CD4-positive, alpha-beta T cell treated with Interferon gamma for 1 hour (primary cell): ENCODE data around the gene CUBN.
"Not testable (repeated sequence)": the region's sequence is repeated elsewhere in the genome, so short reads cannot be mapped to it uniquely, and the experiment has no call there.

Experiments
- DNase-seq: peaks from one replicate; pipeline ENCODE4 v3.0.0-alpha.2; 2020

Gene CUBN

GRCh38 chr10:17138460-17139042 is 8.9 kb upstream of the CUBN start:
- no peak for DNase-seq

GRCh38 chr10:17134737-17135260 is 5.2 kb upstream of the CUBN start:
- DNase-seq, result no peak

- DNase-seq, result no peak
Observed at GRCh38 chr10:17134282-17134681, 4.7 kb upstream of the CUBN start.

GRCh38 chr10:17128261-17128660 is 1.4 kb downstream of the CUBN start:
- no peak for DNase-seq

GRCh38 chr10:17126327-17126726 is 3.3 kb downstream of the CUBN start:
- no peak for DNase-seq

GRCh38 chr10:17125206-17125893 is 4.3 kb downstream of the CUBN start:
- no peak for DNase-seq

GRCh38 chr10:17123961-17124360 is 5.7 kb downstream of the CUBN start:
- DNase-seq, result no peak

- DNase-seq, result no peak
Observed at GRCh38 chr10:17122726-17123661, 6.6 kb downstream of the CUBN start.

- DNase-seq, result no peak
Observed at GRCh38 chr10:17122052-17122451, 7.6 kb downstream of the CUBN start.

- no peak for DNase-seq
Observed at GRCh38 chr10:17120694-17121093, 8.9 kb downstream of the CUBN start.

- DNase-seq, result no peak
Observed at GRCh38 chr10:17119845-17120244, 9.8 kb downstream of the CUBN start.

- no peak for DNase-seq
Observed at GRCh38 chr10:17116193-17116592, 13.4 kb downstream of the CUBN start.

- DNase-seq, result no peak
Observed at GRCh38 chr10:17115683-17116082, 13.9 kb downstream of the CUBN start.

- DNase-seq, result not testable (repeated sequence)
Observed at GRCh38 chr10:17114878-17115444, 14.7 kb downstream of the CUBN start.

GRCh38 chr10:17113889-17114540 is 15.6 kb downstream of the CUBN start:
- no peak for DNase-seq

GRCh38 chr10:17113346-17113745 is 16.3 kb downstream of the CUBN start:
- DNase-seq, result no peak

GRCh38 chr10:17112566-17112965 is 17.0 kb downstream of the CUBN start:
- no peak for DNase-seq

- DNase-seq, result no peak
Observed at GRCh38 chr10:17109475-17110207, 20.0 kb downstream of the CUBN start.

- no peak for DNase-seq
Observed at GRCh38 chr10:17109046-17109445, 20.6 kb downstream of the CUBN start.

GRCh38 chr10:17106991-17107390 is 22.6 kb downstream of the CUBN start:
- DNase-seq, result no peak

GRCh38 chr10:17101910-17102266 is 27.7 kb downstream of the CUBN start:
- no peak for DNase-seq
